ENCODE results near the gene GBF1. TPM values are rescaled to one million over a fixed set of nuclear protein-coding genes. Genes with fewer than 3 reads are reported as not detected.
"Not testable (repeated sequence)": the region's sequence is repeated elsewhere in the genome, so short reads cannot be mapped to it uniquely, and the experiment has no call there.

Gene GBF1
- total RNA-seq, 1 donor from 2014 or later = 36.7 TPM

DNA sequence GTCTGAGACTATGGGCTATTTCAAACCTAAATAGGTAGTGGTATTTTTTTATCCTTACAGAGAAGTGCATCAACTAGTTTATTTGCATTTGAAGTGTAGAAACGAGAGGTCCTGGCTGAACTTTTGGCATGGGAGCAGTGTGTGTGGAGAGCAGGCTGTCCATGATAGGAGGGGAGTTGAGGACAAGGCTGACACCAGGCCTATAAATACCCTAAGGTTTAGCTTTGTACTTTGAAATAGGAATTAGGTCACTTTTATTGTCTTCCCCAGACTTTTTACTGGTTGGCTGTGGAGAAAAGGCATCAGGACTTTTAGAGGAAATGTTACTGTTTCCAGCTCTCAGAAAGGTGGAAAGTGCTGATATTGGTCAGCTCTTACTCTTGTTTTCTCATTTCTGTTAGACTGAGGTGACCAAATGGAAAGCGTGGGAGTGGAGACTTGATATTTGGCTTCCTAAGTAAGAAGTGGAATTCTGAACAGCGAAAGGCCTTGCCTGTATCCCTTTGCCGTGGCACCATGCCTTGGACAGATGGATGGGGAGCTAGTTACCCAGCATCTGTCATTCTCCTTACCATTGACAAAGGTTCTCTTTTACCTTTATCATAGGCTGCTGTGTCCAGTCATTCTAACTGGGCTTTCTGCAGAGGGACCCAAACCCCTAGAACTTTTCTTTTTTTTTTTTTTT lies 46.0 kb downstream of the GBF1 start:
- Histone ChIP-seq H3K4me3 (ENCODE audit: low read depth, low read length) (no peak overlapping the region), H3K27me3 (ENCODE audit: control insufficient read depth, insufficient read depth, low read length) (no peaks in the 10 kb centered on the region), H3K36me3 (ENCODE audit: control insufficient read depth, insufficient read depth, low read length) (no peaks in the 10 kb centered on the region)
- no peak for DNase-seq (ENCODE audit: low read depth)
- TF ChIP-seq, protein P1, sequence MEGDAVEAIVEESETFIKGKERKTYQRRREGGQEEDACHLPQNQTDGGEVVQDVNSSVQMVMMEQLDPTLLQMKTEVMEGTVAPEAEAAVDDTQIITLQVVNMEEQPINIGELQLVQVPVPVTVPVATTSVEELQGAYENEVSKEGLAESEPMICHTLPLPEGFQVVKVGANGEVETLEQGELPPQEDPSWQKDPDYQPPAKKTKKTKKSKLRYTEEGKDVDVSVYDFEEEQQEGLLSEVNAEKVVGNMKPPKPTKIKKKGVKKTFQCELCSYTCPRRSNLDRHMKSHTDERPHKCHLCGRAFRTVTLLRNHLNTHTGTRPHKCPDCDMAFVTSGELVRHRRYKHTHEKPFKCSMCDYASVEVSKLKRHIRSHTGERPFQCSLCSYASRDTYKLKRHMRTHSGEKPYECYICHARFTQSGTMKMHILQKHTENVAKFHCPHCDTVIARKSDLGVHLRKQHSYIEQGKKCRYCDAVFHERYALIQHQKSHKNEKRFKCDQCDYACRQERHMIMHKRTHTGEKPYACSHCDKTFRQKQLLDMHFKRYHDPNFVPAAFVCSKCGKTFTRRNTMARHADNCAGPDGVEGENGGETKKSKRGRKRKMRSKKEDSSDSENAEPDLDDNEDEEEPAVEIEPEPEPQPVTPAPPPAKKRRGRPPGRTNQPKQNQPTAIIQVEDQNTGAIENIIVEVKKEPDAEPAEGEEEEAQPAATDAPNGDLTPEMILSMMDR (IDR thresholded peaks at IDR 0.05; ENCODE audit: insufficient read depth, low read length, poor library complexity, severe bottlenecking) = no peak

- TF ChIP-seq, protein P1 (IDR thresholded peaks at IDR 0.05; ENCODE audit: insufficient read depth, low read length, poor library complexity, severe bottlenecking) = no peak
- Histone ChIP-seq H3K27me3 (ENCODE audit: control insufficient read depth, insufficient read depth, low read length) (no peaks in the 10 kb centered on the region), H3K4me3 (ENCODE audit: low read depth, low read length) (no peak overlapping the region), H3K36me3 (ENCODE audit: control insufficient read depth, insufficient read depth, low read length) (no peaks in the 10 kb centered on the region)
- no peak for DNase-seq (ENCODE audit: low read depth)
Observed at GRCh38 chr10:102297101-102297500, 51.8 kb downstream of the GBF1 start.

- DNase-seq (ENCODE audit: low read depth) = no peak
- H3K27me3 ChIP-seq (ENCODE audit: control insufficient read depth, insufficient read depth, low read length) = no peaks in the 10 kb centered on the region
- H3K4me3 ChIP-seq (ENCODE audit: low read depth, low read length) = no peak overlapping the region
- H3K36me3 ChIP-seq (ENCODE audit: control insufficient read depth, insufficient read depth, low read length) = no peaks in the 10 kb centered on the region
- TF ChIP-seq, protein P1 (IDR thresholded peaks at IDR 0.05; ENCODE audit: insufficient read depth, low read length, poor library complexity, severe bottlenecking) = no peak
Observed at GRCh38 chr10:102298899-102299298, 53.6 kb downstream of the GBF1 start.

DNA sequence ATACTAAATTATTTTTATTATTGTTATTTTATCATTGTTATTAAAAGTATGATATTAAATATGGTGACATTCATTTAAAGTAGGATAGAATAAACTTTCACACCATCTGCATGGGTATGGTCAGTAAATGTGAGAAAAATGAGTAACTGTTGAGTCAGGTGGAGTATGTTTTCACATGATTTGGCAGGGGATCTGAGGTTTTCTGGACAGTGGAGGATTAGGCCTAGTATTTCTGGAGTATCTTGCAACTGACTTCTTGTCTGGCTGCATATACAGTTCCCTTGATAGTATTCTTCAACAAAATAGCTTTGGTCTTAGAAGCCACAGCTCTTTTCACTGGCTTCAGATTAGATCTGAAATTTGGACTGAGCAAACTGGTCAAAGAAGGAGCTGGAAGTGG lies 54.5 kb downstream of the GBF1 start:
- TF ChIP-seq, protein P1 (IDR thresholded peaks at IDR 0.05; ENCODE audit: insufficient read depth, low read length, poor library complexity, severe bottlenecking) = no peak
- DNase-seq (ENCODE audit: low read depth) = peak; percentile 49
- no peaks in the 10 kb centered on the region for H3K27me3 ChIP-seq (ENCODE audit: control insufficient read depth, insufficient read depth, low read length)
- no peaks in the 10 kb centered on the region for H3K36me3 ChIP-seq (ENCODE audit: control insufficient read depth, insufficient read depth, low read length)
- no peak overlapping the region for H3K4me3 ChIP-seq (ENCODE audit: low read depth, low read length)

DNA sequence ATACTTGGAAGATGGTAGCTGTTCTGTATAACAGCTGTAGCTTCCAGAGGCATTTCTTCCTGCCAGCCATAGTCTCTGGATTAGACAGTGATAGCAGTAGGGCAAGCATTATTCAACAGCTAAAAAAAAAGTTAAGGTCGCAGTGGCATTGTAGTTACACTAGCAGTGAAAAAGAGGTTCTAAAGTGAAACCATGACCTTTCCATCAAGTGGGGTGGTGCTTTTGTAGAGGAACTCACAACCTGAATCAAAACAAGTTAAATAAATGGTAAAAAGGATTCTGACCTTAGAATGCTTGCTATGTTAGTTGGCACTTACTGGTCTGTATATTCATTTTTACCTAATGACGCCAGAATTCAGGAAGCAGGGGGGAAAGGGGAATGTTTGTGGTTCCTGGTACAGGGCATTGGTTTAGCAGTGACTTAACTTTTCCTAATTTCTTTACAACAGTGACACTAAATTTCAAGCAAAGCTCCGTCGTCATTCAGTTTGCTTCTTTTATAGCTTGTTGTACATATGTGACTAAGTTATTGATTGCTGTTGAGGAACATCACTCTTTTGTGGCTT lies 55.0 kb downstream of the GBF1 start:
- Histone ChIP-seq H3K4me3 (ENCODE audit: low read depth, low read length) (no peak overlapping the region), H3K27me3 (ENCODE audit: control insufficient read depth, insufficient read depth, low read length) (no peaks in the 10 kb centered on the region), H3K36me3 (ENCODE audit: control insufficient read depth, insufficient read depth, low read length) (no peaks in the 10 kb centered on the region)
- TF ChIP-seq, protein P1 (IDR thresholded peaks at IDR 0.05; ENCODE audit: insufficient read depth, low read length, poor library complexity, severe bottlenecking) = no peak
- peak; percentile 73 for DNase-seq (ENCODE audit: low read depth)

- H3K27me3 ChIP-seq (ENCODE audit: control insufficient read depth, insufficient read depth, low read length); H3K36me3 ChIP-seq (ENCODE audit: control insufficient read depth, insufficient read depth, low read length); DNase-seq (ENCODE audit: low read depth); H3K4me3 ChIP-seq (ENCODE audit: low read depth, low read length): not testable (repeated sequence)
Observed at GRCh38 chr10:102300912-102301311, 55.6 kb downstream of the GBF1 start.

DNA sequence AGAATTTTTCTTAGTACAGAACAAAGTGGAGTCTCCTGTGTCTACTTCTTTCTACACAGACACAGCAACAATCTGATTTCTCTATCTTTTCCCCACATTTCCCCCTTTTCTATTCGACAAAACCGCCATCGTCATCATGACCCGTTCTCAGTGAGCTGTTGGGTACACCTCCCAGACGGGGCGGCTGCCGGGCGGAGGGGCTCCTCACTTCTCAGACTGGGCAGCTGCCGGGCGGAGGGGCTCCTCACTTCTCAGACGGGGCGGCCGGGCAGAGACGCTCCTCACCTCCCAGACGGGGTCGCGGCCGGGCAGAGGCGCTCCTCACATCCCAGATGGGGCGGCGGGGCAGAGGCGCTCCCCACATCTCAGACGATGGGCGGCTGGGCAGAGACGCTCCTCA lies 56.0 kb downstream of the GBF1 start:
- not testable (repeated sequence) for DNase-seq (ENCODE audit: low read depth); H3K4me3 ChIP-seq (ENCODE audit: low read depth, low read length); H3K36me3 ChIP-seq (ENCODE audit: control insufficient read depth, insufficient read depth, low read length); H3K27me3 ChIP-seq (ENCODE audit: control insufficient read depth, insufficient read depth, low read length)

All from kidney epithelial cell (primary cell).